Fibroblast of pulmonary artery (primary cell): ENCODE data around the gene FH.

Experiments
- DNase-seq: peaks from one replicate; pipeline ENCODE4 v3.0.0-alpha.2; 2010; ENCODE audit warnings: low read depth
- H3K4me3 ChIP-seq: replicated peaks from 2 replicates; pipeline ENCODE4 v1.5.1; 2011; ENCODE audit warnings: low read depth, mild to moderate bottlenecking, control low read depth, low read length, moderate library complexity
- TF ChIP-seq, protein P1 (sequence below): IDR thresholded peaks from 2 replicates; pipeline ENCODE4 v1.5.1; 2011; ENCODE audit warnings: mild to moderate bottlenecking, control low read depth, low read length, inconsistent platforms; ENCODE audit errors: missing control alignments

Gene FH

DNA sequence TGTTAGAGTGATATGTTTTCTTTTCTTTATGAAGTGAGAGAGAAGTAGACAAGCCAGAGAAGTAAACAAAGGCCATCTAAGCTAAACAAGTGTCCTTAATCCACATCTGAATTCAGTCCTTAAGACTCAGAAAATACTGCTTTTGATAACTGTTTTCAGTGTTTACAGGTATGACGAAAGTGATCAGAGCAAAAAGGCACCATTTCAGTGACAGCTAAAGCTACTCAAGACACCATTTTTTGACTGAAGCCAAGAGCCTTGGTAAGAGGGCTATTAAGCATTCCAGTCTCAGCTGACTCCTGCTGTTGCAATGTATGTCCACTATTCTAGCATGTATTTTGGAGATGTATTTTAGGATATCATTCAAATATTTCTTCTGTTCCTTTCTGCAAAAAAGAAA is 16.7 kb upstream of the FH start:
- DNase-seq, result no peak
- H3K4me3 ChIP-seq, result no peak overlapping the region
- TF ChIP-seq, protein P1, sequence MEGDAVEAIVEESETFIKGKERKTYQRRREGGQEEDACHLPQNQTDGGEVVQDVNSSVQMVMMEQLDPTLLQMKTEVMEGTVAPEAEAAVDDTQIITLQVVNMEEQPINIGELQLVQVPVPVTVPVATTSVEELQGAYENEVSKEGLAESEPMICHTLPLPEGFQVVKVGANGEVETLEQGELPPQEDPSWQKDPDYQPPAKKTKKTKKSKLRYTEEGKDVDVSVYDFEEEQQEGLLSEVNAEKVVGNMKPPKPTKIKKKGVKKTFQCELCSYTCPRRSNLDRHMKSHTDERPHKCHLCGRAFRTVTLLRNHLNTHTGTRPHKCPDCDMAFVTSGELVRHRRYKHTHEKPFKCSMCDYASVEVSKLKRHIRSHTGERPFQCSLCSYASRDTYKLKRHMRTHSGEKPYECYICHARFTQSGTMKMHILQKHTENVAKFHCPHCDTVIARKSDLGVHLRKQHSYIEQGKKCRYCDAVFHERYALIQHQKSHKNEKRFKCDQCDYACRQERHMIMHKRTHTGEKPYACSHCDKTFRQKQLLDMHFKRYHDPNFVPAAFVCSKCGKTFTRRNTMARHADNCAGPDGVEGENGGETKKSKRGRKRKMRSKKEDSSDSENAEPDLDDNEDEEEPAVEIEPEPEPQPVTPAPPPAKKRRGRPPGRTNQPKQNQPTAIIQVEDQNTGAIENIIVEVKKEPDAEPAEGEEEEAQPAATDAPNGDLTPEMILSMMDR, result no peak

DNA sequence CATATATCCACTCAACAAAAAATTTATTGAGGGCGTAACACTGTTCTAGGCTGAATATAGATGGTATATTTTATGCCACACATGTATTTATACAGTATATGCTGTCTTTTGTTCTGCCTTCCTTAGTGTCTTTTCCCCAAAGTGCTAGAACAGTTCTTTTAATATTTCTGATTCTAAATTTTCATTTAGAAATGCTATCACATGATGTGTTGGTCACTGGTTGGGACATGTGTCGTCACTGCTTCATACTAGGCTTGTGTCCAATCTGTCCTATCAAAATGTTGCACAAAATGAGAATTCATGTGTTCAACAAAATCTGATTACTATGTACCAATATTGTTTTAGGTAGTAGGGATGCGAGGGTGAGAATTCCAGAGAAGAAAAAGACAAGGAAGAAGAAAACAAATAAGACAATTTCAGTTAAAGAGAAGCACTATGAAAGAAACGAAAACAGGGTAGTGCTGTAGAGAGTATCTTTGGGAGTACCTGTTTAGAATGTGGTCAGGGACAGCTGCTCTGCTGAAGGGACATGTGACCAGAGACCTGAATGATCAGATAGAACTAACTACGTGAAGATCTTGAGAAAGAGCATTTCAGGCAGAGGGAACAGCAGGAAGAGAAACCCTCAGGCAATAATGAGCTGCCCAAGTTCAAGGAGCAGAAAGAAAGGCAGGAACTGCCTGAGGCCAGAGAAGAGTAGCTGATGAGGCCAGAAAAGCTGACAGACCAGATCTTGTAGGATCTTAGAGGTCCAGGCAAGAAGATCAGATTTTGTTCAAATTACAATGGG is 14.0 kb upstream of the FH start:
- no peak for DNase-seq
- no peak overlapping the region for H3K4me3 ChIP-seq
- TF ChIP-seq, protein P1, result no peak

DNA sequence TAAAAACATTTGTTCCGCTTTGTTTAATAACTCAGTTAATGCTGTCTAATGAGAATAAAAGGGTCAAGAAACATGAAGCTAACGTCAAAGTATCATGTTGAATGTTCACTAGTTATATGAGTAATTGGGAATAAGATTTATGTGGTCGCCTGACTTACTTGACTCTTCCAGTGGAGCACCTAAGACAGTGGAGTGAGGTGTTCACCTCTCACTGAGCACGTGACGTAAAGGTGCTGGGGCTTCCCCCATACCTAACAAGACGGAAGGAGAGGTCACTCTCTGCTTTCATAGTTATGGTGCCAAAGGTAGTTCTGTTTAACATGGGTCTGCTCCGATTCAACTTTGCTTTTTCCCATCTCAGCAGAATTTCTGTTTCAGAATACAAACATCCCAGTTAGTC is 13.3 kb upstream of the FH start:
- no peak overlapping the region for H3K4me3 ChIP-seq
- no peak for DNase-seq
- TF ChIP-seq, protein P1, result no peak

DNA sequence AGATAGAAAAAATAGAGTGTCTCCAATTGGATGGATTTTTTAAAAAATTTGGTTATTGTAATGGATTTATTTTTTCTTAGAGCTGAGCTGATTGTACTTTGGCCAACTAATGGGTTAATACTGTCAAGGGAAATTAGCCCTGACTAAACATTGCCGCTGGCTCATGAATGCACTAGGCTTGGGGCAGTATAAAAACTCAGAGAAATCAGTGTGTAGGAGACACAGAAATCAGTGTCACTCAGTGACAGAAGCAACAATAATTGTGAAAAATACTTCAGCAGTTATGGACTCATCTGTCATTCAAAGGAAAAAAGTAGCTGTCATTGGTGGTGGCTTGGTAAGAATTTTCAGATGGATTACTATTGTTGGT is 12.6 kb upstream of the FH start, which contains the start of gene KMO:
KMO (plus strand) TSS at position 217 of the 370 bp plus-strand sequence; CDS start at position 284, 67 bp downstream.
- peak; percentile 17 for DNase-seq
- TF ChIP-seq, protein P1, result no peak
- H3K4me3 ChIP-seq, result peak within 1 kb of the TSS; percentile 58

DNA sequence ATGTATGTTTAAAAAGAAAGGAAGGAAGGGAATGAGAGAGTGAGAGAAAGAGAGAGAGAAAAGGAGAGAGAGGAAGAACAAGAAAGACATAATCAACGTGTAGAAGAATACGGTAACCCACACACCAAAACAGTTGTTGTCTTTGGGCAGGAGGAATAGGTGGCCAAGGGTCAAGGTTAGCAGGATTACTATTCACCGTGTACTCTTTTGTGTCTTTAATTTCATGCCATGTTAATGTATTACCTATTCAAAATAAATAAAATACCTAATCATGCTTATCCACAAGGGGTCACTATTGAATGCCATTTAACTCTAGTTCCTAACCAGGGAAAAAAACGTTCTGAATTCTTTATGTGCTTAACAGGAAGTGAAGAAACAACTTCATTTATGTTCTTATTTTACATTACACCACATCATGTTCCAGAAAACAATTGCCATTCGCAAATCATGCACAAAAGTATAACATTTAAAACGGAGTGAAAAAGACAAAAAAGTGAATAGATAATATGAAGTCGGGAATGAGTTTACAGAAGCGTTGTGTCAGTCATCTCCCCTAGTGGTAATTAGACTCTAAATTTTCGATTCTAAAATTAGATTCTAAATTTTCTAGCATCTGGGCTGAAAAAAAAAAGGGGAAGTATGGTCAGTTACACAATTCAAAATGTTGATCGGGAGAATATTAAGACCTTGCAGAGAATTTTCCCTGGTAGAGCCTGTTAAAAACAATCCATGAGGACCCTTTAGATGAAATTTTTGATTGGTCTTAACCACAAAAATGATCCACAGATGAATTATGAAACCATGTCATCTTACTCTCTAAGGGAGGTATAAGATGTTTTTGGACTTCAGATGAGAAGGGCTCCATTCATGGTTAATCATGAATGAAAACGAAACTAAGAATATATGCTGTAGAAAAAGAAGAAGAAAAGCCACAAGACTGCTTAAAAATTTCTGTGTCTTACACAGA is 11.9 kb upstream of the FH start:
- peak overlapping the region; percentile 58 for H3K4me3 ChIP-seq
- TF ChIP-seq, protein P1, result peak; percentile 60
- DNase-seq, result peak; percentile 85

DNA sequence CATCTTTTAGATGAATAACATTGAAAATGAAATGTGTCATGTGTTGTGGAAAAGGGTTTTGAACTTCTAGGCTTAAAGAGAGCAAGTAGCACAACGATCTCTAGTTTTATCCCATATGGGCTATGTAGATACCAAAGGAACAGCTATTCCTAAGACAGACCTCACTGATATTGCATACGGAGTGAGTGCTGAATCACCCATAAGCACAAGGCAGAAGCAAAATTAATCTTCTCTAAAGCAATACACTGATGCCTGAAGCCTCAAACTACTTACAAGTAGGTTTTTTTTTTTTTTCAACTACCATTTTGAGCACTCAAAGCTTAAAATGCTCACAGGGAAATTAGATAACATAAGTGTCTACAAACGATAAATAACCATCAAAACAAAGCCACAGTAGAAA is 7.6 kb upstream of the FH start:
- TF ChIP-seq, protein P1, result no peak
- no peak overlapping the region for H3K4me3 ChIP-seq
- no peak for DNase-seq
